GM19238 (cell line): ENCODE data around the gene ANG.

Source experiments
- DNase-seq: peaks from one replicate; pipeline ENCODE4 v3.0.0; 2011; ENCODE audit warnings: low spot score; ENCODE audit not compliant: insufficient read length

ANG gene

DNA sequence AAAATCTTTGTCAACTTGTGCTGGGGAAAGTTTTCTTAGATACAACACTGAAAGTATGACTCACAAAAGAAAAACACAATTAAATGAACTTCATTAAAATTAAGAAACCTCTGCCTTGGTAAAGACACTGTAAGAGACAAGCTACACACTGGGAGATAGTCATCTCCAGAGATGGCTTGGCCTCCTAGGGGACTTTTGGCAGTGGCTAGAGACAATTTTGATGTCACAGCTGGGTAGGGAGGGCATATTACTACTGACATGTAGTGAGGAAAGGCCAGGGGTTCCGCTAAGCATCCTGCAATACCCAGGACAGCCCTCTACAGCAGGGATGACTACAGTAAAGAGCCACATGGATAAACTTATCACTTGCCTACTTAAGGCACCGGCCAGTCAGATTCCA lies 12.9 kb upstream of the ANG start:
- no peak for DNase-seq

DNA sequence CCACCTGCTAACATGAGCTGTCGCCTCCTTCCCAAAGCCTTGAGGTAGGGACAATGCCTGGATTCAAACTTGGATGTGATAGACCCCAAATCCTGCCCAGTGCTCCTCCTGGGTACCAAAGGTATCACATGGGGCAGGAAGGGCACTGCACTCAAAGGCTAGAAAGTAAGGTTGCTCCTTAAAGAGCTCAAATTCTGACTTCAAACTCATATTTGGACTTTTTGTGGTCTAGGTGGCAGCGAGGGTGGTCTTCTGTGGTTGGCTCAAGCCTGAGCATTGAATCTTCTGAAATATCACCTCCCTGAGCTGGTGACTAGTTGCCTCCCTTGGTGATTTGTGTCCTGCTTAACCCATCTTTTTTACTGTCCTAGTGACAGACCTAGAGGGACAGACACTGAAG lies 12.5 kb upstream of the ANG start:
- no peak for DNase-seq

DNA sequence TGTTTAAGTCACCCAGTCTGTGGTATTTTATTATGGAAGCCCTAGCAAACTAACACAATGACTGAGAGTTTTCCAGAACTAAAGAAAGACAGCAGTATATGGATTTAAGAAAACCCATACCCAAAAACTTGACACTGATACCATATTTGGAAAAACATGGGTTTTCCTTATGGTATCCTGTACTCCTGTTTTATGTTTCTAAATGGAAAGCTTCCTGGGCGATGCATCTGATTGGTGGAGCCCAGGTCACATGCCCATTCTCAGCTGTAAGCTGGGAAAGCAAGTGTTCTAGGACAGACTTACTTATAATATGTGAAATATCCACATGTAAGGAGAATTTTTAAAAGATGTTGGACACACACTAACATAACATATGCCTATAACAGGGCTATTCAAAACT lies 8.7 kb upstream of the ANG start:
- DNase-seq, result no peak

DNA sequence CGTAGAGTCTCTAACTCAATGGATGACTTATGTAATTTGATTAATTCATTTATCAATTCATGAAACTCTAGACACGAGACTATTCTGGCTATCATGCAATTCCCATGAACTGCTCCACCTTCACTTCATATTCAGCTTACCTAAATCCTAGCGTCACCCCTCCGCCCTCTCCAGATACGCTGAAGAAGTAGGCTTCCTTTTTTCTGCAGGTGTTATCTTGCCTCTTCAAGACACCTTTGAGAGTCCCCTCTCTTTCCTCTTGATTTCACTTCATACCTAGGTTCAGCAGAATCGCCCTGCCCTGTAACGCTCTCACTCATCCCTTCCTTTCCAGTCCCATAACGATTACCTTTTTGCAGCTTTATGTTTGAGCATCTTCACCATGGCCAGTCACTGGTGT lies 8.2 kb upstream of the ANG start:
- DNase-seq, result no peak

DNA sequence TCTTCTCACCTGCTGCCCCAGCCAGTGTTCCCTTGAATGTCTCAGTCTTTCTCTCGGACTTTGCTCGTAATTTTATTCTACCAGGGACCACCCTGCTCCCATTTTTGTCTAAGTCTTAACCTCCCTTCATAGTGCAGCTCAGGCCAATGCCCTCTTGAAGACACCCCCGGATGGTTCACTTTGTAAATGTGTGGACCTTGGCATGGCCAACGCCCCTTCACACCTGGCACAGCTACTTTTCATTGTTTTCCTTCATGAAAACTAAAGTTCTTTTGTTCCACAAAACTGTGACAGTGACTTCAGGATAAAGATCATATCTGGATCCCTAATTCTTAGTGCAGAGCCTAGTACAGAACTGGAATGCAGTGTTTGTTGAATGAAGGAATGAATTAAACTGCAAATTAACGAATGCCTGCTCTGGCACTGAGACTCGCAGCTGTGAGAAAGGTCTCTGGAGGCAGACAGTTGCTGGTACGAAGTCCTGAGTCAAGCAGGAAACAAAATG lies 7.7 kb upstream of the ANG start:
- no peak for DNase-seq

- no peak for DNase-seq
These were observed 7.0 kb upstream of the ANG start for GRCh38 chr14:20681348-20682126.

- DNase-seq, result no peak
These were observed 6.5 kb upstream of the ANG start for GRCh38 chr14:20682127-20682434.

GRCh38 chr14:20682435-20683124 lies 6.0 kb upstream of the ANG start:
- no peak for DNase-seq

GRCh38 chr14:20683125-20683890 lies 5.3 kb upstream of the ANG start:
- DNase-seq, result no peak

DNA sequence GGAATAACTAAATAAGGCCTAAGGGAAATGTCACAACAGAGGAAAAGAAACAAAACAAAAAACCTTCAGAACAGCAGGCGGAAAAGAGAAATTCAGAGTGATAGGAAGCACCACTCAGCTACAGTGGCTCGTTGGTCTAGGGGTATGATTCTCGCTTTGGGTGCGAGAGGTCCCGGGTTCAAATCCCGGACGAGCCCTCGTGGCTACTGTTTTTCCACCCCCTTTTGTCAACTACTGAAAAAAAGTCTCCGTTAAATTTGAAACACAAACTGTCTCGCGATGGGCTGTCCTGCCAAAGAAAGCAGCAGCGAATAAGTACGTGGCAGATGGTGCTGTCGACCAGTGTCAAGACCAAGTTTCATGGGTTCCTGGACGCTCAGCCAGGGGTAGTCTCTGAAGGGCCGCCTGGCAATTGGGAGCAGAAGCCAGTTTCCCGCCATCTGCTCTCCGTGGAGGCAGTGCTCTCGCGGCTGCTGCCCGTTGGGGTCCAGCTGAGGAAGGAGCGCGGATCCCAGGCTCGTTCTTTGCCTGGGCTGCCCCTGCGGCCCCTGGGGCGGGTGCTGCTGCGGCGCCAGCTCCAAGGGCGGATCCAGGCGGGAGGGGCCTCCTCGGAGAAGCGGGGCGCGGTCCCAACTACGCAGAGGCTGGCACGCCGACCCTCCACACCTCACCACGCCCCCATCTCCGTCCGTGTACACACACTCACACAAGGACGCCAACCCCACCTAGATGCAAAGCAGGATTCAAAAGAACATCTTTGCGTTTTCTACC lies 4.5 kb upstream of the ANG start, which contains the start of gene RNASE4:
RNASE4 (plus strand) TSS at position 670 of the 771 bp plus-strand sequence. CDS start 14,812 bp downstream, outside the sequence.
- no peak for DNase-seq

DNA sequence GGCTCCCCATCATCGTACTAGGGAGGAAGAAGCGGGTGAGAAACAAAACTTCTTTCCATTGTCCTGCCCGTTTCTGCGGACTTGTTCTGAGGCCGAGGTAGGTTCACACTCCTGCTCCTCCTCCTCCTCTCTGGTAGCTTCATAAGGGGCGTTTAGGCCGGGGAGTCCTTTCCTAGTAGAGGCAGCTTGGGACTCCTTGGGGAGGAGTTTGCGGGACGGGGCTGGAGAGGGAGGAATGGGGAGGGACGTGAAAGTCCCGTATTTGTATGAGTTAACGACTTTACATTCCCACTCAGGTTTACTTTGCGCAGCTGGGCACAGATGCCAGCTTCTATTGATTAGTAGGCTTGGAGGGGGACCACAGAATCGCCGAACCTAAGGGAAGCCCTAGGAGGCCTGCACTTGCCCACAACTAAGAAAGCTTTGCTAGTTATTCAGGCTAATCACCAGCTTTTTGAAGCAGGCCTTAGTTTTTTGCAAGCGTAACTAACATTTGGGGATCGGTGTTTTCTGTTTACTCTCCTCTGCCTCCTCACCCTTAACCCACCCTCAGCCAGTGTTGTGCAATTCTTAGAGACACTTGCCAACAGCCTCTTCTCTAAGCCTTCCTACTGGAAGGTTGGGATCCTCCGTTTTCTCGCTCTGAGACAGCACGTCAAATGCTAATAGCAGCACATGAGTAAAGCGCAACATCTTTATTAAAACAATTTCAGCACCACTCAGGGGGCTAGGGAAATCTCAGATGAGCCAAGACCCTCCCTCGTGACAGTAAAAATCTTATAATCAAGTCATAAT lies 3.7 kb upstream of the ANG start:
- DNase-seq, result no peak

DNA sequence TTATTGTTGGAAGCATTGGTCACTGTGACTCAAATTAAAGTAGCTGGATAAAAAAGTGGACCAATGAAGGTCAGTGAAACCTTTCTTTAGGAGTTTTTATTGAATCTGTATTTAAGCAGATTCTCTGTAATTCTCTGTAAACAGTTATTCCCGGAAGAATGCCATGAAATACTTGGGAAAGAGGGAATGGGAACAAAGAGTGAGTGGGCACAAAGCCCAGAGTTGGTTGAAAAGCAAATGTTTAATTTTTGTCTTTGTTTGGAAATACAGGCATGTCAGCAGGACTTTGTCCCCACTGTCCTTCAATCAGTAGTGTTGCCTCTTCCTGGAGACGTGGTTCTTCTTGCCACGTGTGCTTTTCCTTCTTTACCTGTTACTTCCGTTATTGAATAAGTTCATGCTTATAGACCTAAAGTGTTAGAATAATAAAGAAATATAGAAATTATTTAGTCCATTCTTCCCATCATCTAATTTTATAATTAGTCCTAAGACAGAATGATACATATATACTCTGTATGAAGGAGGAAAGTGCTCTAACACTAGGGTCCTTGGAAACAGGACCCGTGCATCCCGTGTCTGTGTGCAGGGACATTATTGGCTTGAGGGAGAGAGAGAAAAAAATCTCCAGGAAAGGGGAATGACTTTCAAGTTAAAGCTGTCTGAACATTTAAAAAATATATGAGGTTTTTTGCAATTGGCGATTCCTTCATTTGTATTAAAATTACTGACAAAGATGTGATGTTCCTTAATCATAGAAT lies 2.0 kb upstream of the ANG start:
- DNase-seq, result no peak

DNA sequence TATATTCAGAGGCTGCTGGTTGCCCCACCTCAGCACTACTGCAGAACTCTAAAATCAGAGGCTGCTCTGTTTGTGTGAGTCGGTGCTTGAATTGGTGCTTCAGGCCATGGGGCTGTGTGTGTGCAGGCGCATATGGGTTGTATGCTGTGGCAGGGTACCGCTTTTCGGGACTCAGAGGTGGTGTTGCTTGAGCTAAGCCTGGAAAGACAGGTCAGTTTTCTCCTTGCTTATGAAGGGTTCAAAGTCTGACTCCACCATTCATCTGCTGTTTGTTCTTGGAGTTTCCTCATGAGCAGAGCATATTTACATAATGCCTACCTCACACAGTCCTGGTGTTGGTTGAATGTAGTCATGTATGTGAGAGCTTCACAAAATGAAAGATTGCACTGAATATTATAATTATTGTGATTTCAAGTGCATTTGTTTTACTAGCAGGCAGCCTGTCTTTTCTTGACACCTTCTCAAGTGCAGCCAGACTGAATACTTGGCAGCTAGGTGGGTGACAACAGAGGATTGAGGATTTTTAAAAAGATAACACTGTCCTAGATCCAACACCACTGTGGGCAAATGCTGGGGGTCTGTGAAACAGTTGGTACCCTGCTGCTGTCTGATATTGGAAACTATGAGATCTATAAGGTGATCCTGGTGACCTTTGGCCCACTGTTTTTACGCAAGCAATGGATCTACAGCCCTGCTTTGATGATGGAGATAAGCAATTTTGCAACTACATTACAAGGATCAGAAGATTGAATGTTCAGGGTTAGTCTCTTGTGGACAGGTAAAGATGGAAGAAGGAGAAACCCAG lies 1.0 kb upstream of the ANG start:
- no peak for DNase-seq

DNA sequence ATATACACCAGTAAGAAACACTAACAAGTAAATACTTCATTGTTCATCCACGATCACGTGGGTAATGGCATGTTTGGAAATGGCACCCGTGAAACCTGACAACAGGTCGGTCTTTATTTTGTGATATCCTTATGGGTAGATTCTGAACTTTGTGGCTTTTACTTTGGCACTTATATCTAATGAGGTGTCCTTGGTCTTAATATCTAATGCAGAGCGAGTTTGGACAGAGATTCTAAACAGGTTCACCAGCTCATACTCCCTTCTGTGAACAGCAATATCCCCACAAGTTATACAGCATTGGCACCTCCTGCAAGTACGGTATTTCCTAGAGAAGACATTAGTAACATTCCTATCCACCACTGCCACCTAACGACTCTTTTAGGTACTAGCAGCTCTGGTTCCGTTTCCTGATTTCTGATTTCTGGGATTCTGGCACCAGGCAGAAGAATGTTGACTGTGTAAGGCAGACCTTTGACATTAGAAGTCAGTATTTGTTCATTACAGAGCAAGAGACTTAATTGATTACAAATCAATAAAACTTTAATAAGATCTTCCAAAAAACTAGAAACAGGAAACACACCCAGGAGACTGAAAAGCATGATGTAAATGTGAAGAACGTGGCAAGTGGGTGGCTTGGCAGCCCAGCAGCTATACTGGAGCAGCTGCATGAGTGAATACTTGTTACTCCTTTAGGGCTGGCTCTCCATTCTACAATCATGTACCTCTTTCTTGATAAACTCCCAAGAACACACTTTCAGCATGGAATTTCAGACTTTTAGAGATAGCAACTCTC lies 2.5 kb downstream of the ANG start:
- no peak for DNase-seq

DNA sequence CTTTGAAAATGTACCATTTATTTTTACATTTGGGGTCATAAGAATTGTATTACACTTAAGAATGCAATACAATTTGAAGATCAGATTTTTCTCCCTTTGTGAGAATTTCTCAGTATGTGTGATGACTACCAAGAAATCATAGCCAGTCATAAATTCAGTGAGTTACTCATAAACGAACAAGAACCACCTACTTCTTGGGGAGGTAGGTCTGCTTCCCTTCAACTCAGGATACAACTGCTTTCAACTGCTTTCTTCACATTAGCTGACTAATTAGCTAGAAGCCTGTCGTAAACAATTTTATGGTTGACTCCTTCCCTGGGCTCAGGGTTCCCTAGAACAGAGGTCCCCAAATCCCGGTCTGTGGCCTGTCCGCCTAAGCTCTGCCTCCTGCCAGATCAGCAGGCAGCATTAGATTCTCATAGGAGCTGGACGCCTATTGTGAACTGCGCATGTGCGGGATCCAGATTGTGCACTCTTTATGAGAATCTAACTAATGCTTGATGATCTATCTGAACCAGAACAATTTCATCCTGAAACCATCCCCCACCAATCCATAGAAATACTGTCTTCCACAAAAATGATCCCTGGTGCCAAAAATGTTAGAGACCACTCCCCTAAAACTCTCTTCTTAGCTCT lies 3.7 kb downstream of the ANG start:
- no peak for DNase-seq

- DNase-seq, result no peak
These were observed 8.2 kb downstream of the ANG start for GRCh38 chr14:20696764-20697163.

GRCh38 chr14:20697273-20698017 lies 8.9 kb downstream of the ANG start:
- peak; percentile 44 for DNase-seq
